ENCODE results near the gene EPS8.

GRCh38 chr12:15787778-15788177, 1.4 kb downstream of the EPS8 start:
- TF ChIP-seq ZNF274 (IDR thresholded peaks at IDR 0.05; ENCODE audit: low read depth, low read length): no peak
- no peak for TF ChIP-seq SUZ12 (IDR thresholded peaks at IDR 0.05; ENCODE audit: extremely low read depth, insufficient read depth, insufficient read length)
